H9 (cell line): ENCODE data around the gene JAG2. TPM values are rescaled to one million over a fixed set of nuclear protein-coding genes. Genes with fewer than 3 reads are reported as not detected.

Experiments
- DNase-seq: peaks from one replicate; pipeline ENCODE4 v3.0.0-alpha.2; 2017
- H2AFZ ChIP-seq: one replicate; pipeline ENCODE4 v1.6.1; 2013; ENCODE audit warnings: mild to moderate bottlenecking, low read length, control low read depth, moderate library complexity
- H2AK5ac ChIP-seq: 2 replicates; pipeline ENCODE4 v1.6.1; 2013; ENCODE audit warnings: low read length, control low read depth, mixed read lengths; ENCODE audit not compliant: insufficient read length
- H2BK120ac ChIP-seq: one replicate; pipeline ENCODE4 v1.6.1; 2013; ENCODE audit warnings: low read depth, mild to moderate bottlenecking, low read length, control low read depth, inconsistent platforms; ENCODE audit not compliant: poor library complexity, severe bottlenecking
- H2BK12ac ChIP-seq: 2 replicates; pipeline ENCODE4 v1.6.1; 2013; ENCODE audit warnings: low read length, control low read depth, mixed read lengths, low read depth; ENCODE audit not compliant: insufficient read length
- H2BK15ac ChIP-seq: 2 replicates; pipeline ENCODE4 v1.6.1; 2013; ENCODE audit warnings: low read depth, low read length, control low read depth
- H2BK20ac ChIP-seq: one replicate; pipeline ENCODE4 v1.6.1; 2013; ENCODE audit warnings: low read depth, mild to moderate bottlenecking, low read length, control low read depth, inconsistent platforms; ENCODE audit not compliant: poor library complexity, severe bottlenecking
- H2BK5ac ChIP-seq: 2 replicates; pipeline ENCODE4 v1.6.1; 2013; ENCODE audit warnings: low read length, control low read depth, mixed read lengths; ENCODE audit not compliant: insufficient read length
- H3K14ac ChIP-seq: 2 replicates; pipeline ENCODE4 v1.6.1; 2013; ENCODE audit warnings: low read length, control low read depth; ENCODE audit not compliant: insufficient read depth
- H3K18ac ChIP-seq: 2 replicates; pipeline ENCODE4 v1.6.1; 2013; ENCODE audit warnings: low read depth, mild to moderate bottlenecking, mixed read lengths, low read length, control low read depth; ENCODE audit not compliant: insufficient read length
- H3K23ac ChIP-seq: 2 replicates; pipeline ENCODE4 v1.6.1; 2013; ENCODE audit warnings: low read length, control low read depth, mixed read lengths, low read depth; ENCODE audit not compliant: insufficient read length
- H3K23me2 ChIP-seq: 2 replicates; pipeline ENCODE4 v1.6.1; 2013; ENCODE audit warnings: low read depth, mild to moderate bottlenecking, mixed read lengths, low read length, control low read depth; ENCODE audit not compliant: insufficient read length, poor library complexity, severe bottlenecking
- H3K27ac ChIP-seq: 2 replicates; pipeline ENCODE4 v1.5.1; 2013; ENCODE audit warnings: low read length, control low read depth, mixed read lengths, low read depth; ENCODE audit not compliant: insufficient read length
- H3K27me3 ChIP-seq: 2 replicates; pipeline ENCODE4 v1.6.1; 2013; ENCODE audit warnings: low read length, control low read depth, inconsistent platforms; ENCODE audit not compliant: insufficient read depth
- H3K4ac ChIP-seq: 2 replicates; pipeline ENCODE4 v1.6.1; 2013; ENCODE audit warnings: low read depth, mild to moderate bottlenecking, control low read depth, inconsistent platforms, low read length, moderate library complexity
- H3K4me1 ChIP-seq: 2 replicates; pipeline ENCODE4 v1.6.1; 2013; ENCODE audit warnings: low read length, control low read depth, inconsistent platforms; ENCODE audit not compliant: insufficient read depth
- H3K4me2 ChIP-seq: 2 replicates; pipeline ENCODE4 v1.6.1; 2013; ENCODE audit warnings: low read length, control low read depth, mixed read lengths; ENCODE audit not compliant: insufficient read length, insufficient read depth
- H3K56ac ChIP-seq: 2 replicates; pipeline ENCODE4 v1.6.1; 2013; ENCODE audit warnings: low read depth, mild to moderate bottlenecking, mixed read lengths, low read length, control low read depth; ENCODE audit not compliant: insufficient read length
- H3K79me1 ChIP-seq: 2 replicates; pipeline ENCODE4 v1.6.1; 2013; ENCODE audit warnings: low read depth, mild to moderate bottlenecking, moderate library complexity, low read length, control low read depth, inconsistent platforms; ENCODE audit not compliant: insufficient read depth, poor library complexity, severe bottlenecking
- H3K79me2 ChIP-seq: 2 replicates; pipeline ENCODE4 v1.6.1; 2013; ENCODE audit warnings: low read length, control low read depth, inconsistent platforms; ENCODE audit not compliant: insufficient read depth
- H3K9ac ChIP-seq: 2 replicates; pipeline ENCODE4 v1.6.1; 2013; ENCODE audit warnings: low read length, control low read depth, mixed read lengths; ENCODE audit not compliant: insufficient read length; ENCODE audit errors: extremely low read depth
- H3K9me3 ChIP-seq: one replicate; pipeline ENCODE4 v1.6.1; 2013; ENCODE audit warnings: low read depth, low read length, inconsistent platforms; ENCODE audit not compliant: control insufficient read depth
- H3T11ph ChIP-seq: one replicate; pipeline ENCODE4 v1.6.1; 2013; ENCODE audit warnings: mild to moderate bottlenecking, low read length, control low read depth, inconsistent platforms
- H4K20me1 ChIP-seq: one replicate; pipeline ENCODE4 v1.6.1; 2013; ENCODE audit not compliant: control insufficient read depth, insufficient read length, insufficient read depth
- H4K5ac ChIP-seq: 2 replicates; pipeline ENCODE4 v1.6.1; 2013; ENCODE audit warnings: low read depth, mild to moderate bottlenecking, mixed read lengths, low read length, control low read depth; ENCODE audit not compliant: insufficient read length
- H4K8ac ChIP-seq: replicated peaks from 2 replicates; pipeline ENCODE4 v1.6.1; 2013; ENCODE audit warnings: low read length, control low read depth, mixed read lengths, low read depth; ENCODE audit not compliant: insufficient read length
- H4K91ac ChIP-seq: 2 replicates; pipeline ENCODE4 v1.6.1; 2013; ENCODE audit warnings: low read depth, mild to moderate bottlenecking, moderate library complexity, mixed read lengths, low read length, control low read depth; ENCODE audit not compliant: insufficient read length
- H3K27ac Mint-ChIP-seq, 3 experiments: 2 replicates in 2 of 3; 3 replicates in 1 of 3; pipeline ENCODE4 v1.8.0; 2020 to 2021; ENCODE audit warnings: mixed read lengths in 3 of 3, mild to moderate bottlenecking in 1 of 3, moderate library complexity in 1 of 3
- H3K27me3 Mint-ChIP-seq: 2 replicates; pipeline ENCODE4 v1.8.0; 2021; ENCODE audit warnings: low read depth, mild to moderate bottlenecking, moderate library complexity, mixed read lengths
- H3K36me3 Mint-ChIP-seq, 3 experiments: 2 replicates in 2 of 3; 3 replicates in 1 of 3; pipeline ENCODE4 v1.8.0; 2020 to 2021; ENCODE audit warnings: low read depth in 3 of 3, mixed read lengths in 3 of 3; ENCODE audit not compliant: insufficient read depth in 1 of 3
- H3K4me1 Mint-ChIP-seq, 2 experiments: 2 replicates each; pipeline ENCODE4 v1.8.0; 2020; ENCODE audit warnings: mixed read lengths in 2 of 2
- H3K4me3 Mint-ChIP-seq, 2 experiments: 2 replicates in 1 of 2; 3 replicates in 1 of 2; pipeline ENCODE4 v1.8.0; 2020 to 2021; ENCODE audit warnings: mild to moderate bottlenecking in 2 of 2, mixed read lengths in 2 of 2, moderate library complexity in 1 of 2
- H3K9me3 Mint-ChIP-seq, 2 experiments: 2 replicates in 1 of 2; 3 replicates in 1 of 2; pipeline ENCODE4 v1.8.0; 2020; ENCODE audit warnings: mild to moderate bottlenecking in 2 of 2, mixed read lengths in 2 of 2, moderate library complexity in 1 of 2
- WGBS: extraction: QIAGEN DNeasy Blood & Tissue Kit; methylation state at CpG from one replicate; pipeline ENCODE4 v1.1.7; 2013; ENCODE audit warnings: missing lambda C conversion rate, low lambda C conversion rate, mixed read lengths; ENCODE audit not compliant: insufficient read length; ENCODE audit errors: extremely low coverage; 5-methylcytosine and 5-hydroxymethylcytosine counted together
- total RNA-seq: library from RNA; stranded (reverse); gene quantifications from 2 replicates; pipeline ENCODE4 v1.2.1, GENCODE V29; 2021
- TF ChIP-seq, protein P1 (sequence below): fragments of 200-600 bp; sonication (generic); conservative IDR thresholded peaks from 3 replicates; pipeline ENCODE4 v1.8.0; 2021; ENCODE audit warnings: antibody characterized with exemption, mild to moderate bottlenecking

JAG2 gene
- total RNA-seq, 1 experiment from 2014 or later = 11.4 TPM

DNA sequence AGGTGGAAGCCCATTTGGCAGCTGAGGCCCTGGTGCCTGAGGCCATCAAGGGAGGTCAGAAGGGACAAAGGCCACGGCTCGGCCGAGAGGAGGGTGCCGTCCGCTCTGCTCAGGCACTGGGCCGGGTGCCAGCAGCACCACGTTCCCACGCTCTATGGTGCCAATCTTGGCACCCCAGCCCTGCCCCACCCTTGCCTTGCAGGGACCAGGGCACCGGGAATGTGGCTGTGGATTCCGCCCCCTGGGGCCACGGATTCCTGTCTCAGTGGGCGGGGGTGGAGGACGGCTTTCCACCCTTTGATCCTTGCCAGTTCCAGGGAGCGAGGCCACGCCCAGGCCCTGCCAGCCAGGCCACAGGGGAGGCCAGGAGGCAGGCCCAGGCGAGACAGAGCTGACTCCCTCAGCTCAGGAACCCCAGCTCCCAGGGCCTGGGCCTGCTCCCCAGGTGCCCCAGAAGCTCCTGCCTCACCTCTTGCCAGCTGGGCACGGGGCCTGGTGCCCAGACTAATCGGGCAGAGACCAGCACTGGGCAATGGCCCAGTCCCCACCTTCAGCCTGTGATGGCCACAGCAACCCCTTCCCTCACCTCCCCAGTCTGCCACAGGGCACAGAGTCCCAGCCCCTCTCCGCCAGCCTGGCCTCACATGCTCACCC is 76.9 kb downstream of the JAG2 start:
- Histone ChIP-seq H3K79me2 (no peaks in the 10 kb centered on the region), H4K91ac (no peak overlapping the region), H2BK120ac (no peak overlapping the region), H3T11ph (no peak overlapping the region), H2BK15ac (no peak overlapping the region), H3K23me2 (peaks cover 13% of the 10 kb centered on the region), H2BK20ac (no peak overlapping the region), H3K4me2 (no peak overlapping the region), H2BK12ac (no peak overlapping the region), H3K9ac (no peak overlapping the region), H3K56ac (no peak overlapping the region), H3K27ac (no peak overlapping the region), H3K4ac (no peak overlapping the region), H3K79me1 (no peaks in the 10 kb centered on the region), H4K8ac (no peak overlapping the region), H4K5ac (no peak overlapping the region), H2AFZ (no peak overlapping the region), H3K9me3 (no peaks in the 10 kb centered on the region), H2AK5ac (no peak overlapping the region), H3K18ac (no peak overlapping the region), H3K4me1 (no peaks in the 10 kb centered on the region; the same call in 1 of the 2 replicates), H2BK5ac (no peak overlapping the region), H3K27me3 (peaks cover 11% of the 10 kb centered on the region; the same call in 1 of the 2 replicates), H3K23ac (no peak overlapping the region), H3K14ac (no peak overlapping the region; the same call in 1 of the 2 replicates), H4K20me1 (no peaks in the 10 kb centered on the region)
- H3K36me3 Mint-ChIP-seq = no peaks in the 10 kb centered on the region; a peak in 1 of 7 replicates
- H3K27ac Mint-ChIP-seq = no peak overlapping the region
- peaks cover 16 to 21% of the 10 kb centered on the region in 2 experiments for H3K4me1 Mint-ChIP-seq
- H3K27me3 Mint-ChIP-seq = peaks cover 65% of the 10 kb centered on the region
- H3K4me3 Mint-ChIP-seq = no peak overlapping the region
- DNase-seq = peak; percentile 29
- no peaks in the 10 kb centered on the region; a peak in 2 of 5 replicates for H3K9me3 Mint-ChIP-seq
- no CpG with 5 or more reads among the region's 19 CpGs for WGBS
- TF ChIP-seq, protein P1, sequence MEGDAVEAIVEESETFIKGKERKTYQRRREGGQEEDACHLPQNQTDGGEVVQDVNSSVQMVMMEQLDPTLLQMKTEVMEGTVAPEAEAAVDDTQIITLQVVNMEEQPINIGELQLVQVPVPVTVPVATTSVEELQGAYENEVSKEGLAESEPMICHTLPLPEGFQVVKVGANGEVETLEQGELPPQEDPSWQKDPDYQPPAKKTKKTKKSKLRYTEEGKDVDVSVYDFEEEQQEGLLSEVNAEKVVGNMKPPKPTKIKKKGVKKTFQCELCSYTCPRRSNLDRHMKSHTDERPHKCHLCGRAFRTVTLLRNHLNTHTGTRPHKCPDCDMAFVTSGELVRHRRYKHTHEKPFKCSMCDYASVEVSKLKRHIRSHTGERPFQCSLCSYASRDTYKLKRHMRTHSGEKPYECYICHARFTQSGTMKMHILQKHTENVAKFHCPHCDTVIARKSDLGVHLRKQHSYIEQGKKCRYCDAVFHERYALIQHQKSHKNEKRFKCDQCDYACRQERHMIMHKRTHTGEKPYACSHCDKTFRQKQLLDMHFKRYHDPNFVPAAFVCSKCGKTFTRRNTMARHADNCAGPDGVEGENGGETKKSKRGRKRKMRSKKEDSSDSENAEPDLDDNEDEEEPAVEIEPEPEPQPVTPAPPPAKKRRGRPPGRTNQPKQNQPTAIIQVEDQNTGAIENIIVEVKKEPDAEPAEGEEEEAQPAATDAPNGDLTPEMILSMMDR = no peak
